NCI-H460 (cell line): ENCODE data around the gene ELOVL3. TPM values are rescaled to one million over a fixed set of nuclear protein-coding genes. Genes with fewer than 3 reads are reported as not detected.
A peak's percentile ranks its signal among the peaks of the same experiment; 100 is the strongest.
"Not testable (repeated sequence)": the region's sequence is repeated elsewhere in the genome, so short reads cannot be mapped to it uniquely, and the experiment has no call there.

Source experiments
- DNase-seq: peaks from one replicate; pipeline ENCODE4 v3.0.0-alpha.2; 2016; ENCODE audit warnings: low read depth; ENCODE audit errors: extremely low read depth
- polyA plus RNA-seq: library from polyadenylated mRNA; depleted of rRNA; stranded (reverse); fragments of >200 nt; gene quantifications from 2 replicates; pipeline ENCODE4 v1.2.3, GENCODE V29; 2014; cell fraction: nucleus; rRNA removed
- total RNA-seq: library from RNA; depleted of rRNA; stranded (reverse); fragments of >200 nt; shearing (Covaris generic); gene quantifications from 2 replicates; pipeline ENCODE4 v1.2.3, GENCODE V29; 2014; rRNA removed

The ELOVL3 gene, protein sequence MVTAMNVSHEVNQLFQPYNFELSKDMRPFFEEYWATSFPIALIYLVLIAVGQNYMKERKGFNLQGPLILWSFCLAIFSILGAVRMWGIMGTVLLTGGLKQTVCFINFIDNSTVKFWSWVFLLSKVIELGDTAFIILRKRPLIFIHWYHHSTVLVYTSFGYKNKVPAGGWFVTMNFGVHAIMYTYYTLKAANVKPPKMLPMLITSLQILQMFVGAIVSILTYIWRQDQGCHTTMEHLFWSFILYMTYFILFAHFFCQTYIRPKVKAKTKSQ
- total RNA-seq = 0.20 TPM in 1 of 2 replicates, not detected in the other
- polyA plus RNA-seq = 0.42 TPM in 1 of 2 replicates, not detected in the other

DNA sequence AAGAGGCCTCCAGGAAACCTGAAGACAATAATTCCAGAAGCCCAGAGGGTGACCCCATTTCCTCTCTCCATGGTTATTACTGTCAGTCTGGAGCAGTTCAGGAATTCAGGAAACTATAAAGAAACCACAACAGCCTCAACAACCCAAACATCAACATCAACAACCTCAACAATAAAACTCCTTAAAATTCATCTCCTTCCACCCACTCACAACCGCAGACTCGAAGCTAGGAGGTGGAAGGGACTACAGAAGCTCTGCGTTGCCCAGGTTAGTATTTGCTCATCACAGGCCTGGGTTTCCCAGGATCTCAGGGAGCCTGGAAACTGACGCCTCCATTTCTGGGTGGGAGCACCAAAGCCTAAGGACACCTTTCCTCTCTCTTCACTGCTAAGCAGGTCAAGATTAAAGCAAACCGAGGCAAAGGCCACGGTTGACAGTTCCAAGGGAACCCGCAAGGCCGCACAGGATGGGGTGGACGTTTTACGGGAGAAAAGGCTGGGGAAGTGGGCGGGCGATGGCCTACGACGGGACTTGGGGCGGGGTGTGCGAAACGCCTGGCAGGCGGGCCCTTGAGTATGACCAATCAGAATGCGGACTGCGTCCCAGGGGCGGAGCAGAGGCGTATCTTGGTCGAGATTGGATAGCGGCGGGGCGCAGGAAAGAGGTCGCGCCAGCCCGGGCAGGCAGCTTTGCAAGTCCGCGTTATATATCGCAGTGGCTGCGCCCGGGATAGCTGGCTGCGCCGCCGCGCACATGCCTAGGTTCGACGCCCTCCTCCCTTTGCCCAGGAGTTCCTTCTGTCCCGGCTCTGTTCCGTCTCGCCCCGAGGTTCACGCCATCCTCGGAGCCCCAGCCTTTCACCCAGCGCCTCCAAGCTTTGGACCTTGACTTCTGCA lies at the start of gene ELOVL3:
ELOVL3 (plus strand) TSS at position 654 of the 896 bp plus-strand sequence. CDS start 250 bp downstream, outside the sequence.
- DNase-seq = peak; percentile 90

DNA sequence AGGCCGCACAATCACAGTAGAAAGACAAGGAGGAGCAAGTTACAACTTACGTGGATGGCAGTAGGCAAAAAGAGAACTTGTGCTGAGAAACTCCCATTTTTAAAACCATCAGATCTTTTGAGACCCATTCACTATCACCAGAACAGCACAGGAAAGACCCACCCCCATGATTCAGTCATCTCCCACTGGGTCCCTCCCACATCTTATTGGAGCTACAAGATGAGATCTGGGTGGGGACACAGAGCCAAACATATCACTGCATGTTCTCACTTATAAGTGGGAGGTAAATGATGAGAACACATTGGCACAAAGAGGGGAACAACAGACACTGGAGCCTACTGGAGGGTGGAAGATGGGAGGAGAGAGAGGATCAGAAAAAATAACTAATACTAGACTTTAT lies 41.5 kb upstream of the ELOVL3 start:
- no peak for DNase-seq

DNA sequence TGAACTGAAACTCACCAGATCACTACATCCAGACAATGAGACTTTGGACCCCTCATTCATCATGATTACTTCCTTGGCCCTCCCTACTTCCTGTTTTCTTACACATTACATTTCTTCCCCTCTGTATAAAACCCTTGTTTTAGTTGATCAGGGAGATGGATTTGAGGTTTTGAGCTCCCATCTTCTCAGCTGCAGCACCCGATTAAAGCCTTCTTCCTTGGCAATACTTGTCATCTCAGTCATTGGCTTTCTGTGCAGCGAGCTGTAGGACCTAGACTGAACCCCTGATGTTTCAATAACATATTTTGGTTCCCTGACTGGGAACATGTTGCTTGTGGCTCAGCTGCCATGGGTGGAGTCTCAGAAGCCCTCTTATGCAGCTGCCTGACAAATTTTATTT lies 40.8 kb upstream of the ELOVL3 start:
- no peak for DNase-seq

DNA sequence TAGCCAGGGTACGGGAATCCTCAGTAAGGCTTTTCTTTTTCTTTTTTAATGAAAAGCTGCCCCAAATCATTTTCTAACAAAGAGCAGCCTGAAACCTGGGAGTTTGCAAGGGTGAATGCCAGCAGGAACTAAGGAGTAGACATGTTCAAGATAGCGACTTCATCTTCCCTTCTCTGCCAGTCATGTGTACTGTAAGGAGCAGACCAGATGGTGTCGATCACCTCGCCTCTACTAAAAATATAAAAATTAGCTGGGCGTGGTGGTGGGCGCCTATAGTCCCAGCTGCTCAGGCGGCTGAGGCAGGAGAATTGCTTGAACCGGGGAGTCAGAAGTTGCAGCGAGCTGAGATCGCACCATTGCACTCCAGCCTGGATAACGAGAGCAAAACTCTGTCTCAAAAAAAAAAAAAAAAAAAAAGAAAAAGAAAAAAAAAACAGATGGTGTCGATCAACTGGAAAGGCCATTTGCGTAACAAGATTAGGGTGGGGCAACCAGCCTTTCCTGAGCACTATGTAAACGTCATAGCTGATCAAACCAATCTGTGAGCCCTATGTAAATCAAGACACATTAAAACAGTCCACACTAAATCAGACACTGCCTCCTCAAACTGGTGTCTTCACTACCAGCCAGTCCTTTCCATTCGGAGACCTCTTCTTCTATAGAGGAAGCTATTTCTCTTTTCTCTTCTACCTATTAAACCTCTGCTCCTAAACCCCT lies 40.1 kb upstream of the ELOVL3 start:
- DNase-seq = no peak

DNA sequence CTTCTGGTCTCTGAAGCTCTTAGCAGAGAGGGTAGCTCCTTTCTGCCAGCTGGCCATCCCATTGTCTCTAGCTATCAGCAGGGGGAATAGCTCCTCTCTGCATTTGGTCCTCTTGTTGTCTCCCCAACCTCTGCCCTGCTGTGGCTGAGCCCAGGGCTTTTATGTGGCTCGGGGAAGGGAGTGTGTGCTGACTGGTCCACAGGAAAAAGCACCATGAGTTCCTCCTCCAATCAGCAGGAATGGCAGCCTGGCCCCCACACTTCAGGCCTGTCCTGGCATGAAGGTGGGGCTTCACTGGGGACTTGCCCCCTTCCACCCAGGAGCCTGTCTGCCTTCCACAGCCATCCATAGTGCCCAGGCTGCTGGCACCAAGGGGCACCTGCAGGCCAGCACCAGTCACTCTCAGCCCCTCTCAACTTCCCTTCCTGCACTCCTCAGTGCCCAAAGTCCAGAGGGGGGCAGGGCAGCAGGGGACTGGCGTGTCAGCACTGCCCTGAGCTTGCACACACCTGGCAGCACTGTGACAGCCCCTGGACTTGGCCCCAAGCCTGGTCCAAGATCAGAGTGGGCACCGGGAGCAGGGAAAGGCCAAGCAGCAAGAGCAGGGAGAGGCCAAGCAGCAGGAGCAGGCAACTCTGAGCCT lies 37.7 kb upstream of the ELOVL3 start:
- no peak for DNase-seq

DNA sequence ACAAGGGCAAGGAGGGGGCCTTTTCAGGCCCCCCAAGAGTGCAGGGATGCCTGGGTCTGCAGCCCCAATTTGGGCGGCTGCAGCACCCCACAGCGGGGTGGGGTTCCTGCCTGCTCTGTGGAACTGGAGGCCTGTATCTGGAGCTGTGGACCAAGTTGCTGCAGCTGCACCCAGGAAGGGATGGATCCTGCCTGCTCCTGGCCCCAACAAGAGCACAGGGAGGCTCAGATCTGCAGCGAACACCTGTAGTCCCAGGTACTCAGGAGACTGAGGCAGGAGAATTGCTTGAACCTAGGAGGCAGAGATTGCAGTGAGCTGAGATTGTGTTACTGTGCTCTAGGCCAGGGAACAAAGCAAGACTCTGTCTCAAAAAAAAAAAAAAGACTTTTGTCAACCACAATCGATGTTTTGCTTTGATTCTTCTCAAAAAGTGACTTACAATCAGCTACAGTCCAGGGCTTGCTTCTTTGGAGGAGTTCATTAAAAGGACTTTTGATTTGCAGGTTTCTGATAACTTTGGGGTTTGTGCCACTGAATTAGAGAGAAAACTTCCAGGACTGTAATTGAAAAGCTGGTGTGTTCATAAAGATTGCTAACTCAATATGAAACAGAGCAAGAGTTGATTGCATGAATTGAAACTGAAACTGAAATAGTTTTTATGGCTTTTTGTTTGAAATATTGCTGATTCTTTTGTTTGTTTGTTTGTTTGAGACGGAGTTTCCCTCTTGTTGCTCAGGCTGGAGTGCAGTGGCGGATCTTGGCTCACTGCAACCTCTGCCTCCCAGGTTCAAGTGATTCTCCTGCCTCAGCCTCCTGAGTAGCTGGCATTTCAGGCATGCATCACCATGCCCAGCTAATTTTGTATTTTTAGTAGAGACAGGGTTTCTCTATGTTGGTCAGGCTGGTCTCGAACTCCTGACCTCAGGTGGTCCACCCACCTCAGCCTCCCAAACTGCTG lies 36.9 kb upstream of the ELOVL3 start:
- not testable (repeated sequence) for DNase-seq

DNA sequence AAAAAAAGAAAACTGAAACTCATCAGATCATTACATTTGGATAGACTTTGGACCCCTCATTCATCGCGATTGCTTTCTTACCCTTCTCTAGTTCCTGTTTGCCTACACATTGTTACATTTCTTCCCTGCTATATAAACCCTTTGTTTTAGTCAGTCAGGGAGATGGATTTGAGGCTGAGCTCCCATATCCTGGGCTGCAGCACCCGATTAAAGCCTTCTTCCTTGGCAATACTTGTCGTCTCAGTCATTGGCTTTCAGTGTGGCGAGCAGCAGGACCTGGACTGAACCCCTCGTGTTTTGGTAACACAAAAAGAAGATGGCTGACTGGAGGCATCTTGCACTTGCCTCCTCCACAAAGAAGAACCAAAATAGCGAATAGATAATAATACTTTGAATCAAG lies 34.1 kb upstream of the ELOVL3 start:
- no peak for DNase-seq

DNA sequence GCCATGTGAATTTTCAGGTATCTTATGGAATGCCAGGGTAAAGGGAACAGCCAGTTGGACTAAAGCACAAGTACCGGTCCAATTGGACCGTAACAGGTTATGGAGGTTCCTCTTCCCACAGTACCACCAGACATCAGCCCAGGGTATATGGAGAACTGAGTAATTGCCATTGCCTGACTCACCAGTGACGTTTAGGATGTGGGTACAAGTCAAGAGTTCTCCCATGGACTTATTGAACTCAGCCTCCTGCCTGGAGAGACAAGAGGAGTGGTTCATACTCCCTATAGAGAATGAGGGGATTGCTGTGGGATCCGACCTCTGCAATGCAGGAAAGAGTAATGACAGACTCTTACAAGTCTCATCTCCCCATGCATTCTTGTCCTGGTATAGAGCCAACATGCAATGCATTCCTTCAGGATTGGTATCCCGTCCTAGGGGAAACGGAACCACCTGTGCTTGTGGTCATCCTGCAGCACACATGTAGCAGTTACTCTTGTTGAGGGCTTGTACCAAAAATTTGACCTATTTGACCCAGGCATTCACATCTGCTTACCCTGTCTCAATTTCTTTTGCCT lies 30.7 kb upstream of the ELOVL3 start:
- DNase-seq = no peak

DNA sequence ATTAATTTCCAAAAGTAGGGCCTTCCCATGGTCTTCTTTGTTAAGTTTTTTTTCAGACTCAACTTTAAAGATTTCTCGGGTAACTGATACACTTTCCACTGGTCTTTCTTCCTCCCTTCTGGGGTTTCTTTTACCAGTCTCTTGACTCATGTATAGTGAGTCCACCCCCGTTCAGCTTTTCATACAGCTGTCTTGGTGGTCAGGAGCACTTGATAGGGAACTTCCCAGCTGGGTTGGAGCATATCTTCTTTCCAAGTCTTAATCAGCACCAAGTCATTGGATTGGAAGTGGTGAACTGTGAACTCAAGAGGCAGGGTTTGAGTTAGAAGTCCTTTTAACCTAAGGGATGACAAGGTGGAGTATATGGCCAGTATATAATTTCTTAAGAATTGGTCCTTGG lies 29.2 kb upstream of the ELOVL3 start:
- no peak for DNase-seq

DNA sequence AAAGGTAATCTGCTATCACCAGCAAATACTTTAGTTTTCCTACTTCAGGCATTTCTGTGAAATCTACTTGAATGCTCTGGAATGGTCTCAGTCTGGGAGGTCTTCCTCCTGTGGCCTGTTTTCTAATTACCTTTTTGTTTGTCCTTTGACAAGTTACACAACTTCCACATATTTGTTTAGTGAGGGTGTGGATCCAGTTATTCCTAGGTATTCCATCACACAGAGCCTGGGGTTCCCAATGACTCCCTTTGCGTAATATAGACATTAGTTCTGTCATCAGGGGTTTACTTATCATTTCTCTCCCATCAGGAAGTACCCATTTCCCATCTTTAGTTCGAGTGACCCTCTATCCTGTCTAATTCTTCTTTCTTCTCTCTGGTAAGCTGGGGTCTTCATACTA lies 28.1 kb upstream of the ELOVL3 start:
- DNase-seq = no peak

DNA sequence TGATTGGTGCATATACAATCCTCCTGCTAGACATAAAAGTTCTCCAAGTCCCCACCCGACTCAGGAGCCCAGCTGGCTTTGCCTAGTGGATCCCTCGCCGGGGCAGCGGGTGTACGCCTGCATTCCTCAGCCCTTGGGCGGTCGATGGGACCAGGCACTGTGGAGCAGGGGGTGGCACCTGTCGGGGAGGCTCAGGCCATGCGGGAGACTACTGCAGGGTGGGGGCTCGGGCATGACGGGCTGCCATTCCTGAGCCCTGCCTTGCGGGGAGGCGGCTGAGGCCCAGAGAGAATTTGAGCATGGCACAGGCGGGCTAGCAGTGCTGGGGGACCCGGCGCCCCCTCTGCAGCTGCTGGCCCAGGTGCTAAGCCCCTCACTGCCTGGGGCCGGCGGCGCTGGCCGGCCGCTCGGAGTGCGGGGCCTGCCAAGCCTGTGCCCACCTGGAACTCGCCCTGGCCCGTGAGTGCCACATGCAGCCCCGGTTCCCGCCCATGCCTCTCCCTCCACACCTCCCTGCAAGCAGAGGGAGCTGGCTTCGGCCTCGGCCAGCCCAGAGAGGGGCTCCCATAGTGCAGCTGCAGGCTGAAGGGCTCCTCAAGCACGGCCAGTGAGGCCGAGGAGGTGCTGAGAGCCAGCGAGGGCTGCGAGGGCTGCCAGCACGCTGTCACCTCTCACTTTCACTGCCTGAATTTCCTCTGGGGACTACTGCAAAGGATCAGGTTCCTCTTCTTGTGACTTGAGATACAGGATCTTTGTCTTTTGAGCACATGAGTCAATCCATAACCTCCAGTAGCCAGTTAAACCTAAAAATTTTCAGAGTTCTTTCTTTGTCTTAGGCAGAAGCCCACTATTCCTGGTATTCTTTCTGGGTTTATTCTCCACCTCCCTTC lies 25.1 kb upstream of the ELOVL3 start:
- DNase-seq = no peak

DNA sequence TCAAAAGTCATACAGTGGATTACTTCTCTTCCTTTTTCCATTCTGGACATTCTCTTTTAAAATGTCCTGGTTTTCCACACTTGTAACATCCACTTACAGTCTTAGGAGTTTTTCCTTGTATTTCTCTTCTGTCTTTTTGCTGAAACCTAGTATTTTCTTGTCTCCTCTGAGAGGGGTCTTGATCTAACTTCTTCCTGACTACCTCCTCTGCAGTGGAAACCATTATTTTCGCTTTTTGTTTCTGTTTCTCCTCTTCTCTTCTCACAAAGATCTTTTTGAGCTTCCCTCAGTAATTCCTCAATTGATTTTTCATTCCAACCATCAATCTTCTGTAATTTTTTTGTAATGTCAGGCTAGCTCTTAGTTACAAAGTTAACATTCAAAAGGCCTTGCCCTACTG lies 23.7 kb upstream of the ELOVL3 start:
- DNase-seq = no peak

DNA sequence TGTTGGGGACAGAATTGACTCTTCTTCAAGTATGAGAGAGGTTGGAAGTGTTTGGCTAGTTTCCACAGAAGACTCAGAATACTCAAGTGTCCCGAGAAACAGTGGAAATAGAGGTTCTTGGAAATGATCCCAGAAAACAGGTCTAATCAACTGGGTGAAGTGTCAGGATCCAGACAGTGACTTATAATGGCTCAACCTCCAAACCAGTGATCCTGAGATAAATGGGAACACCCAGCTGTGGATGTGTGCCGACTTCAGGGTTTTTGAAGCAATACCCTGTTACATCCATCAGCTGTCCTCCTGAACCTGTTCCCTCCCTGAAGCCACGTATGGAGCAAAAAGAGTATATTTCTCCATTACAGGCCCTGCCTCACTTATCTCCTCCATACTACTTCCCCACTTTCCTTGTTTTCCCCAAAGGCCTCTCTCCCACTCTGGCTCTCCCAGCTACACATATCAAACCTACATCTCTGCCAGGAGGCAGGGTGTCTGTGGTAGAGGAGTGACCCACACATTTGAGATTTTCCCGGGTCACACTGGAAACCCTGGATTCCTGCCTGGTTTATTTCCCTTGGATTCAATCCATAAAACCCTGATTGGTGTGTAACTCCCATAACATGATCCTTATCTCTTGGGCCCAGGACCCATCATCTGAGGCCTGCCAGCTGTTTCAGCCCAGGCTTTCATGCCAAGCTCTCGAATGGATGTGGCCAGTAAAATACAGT lies 17.6 kb upstream of the ELOVL3 start:
- no peak for DNase-seq

DNA sequence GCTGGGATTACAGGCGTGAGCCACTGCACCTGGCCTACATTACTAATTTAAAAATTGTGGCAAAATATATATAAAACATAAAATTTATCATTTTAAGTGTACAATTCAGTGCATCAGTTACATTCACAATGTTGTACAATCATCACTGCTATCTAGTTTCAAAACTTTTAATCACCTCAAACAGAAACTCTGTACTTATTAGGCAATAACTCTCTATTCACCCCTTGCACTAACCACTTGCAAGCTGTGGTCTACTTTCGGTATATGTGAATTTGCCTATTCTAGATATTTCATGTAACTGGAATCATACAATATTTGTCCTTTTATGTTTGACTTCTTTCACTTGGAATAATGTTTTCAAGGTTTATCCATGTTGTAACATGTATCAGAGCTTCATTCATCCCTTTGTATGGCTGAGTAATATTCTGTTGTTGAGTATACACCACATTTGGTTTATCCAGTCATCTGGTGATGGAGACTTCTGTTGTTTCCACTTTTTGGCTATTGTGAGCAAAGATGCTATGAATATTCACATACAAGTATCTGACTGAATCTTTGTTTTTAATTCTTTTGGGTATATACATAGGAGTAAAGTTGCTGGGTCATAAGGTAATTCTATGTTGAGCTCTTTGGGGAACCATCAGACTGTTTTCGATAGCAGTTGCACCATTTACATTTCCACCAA lies 14.3 kb upstream of the ELOVL3 start:
- DNase-seq = no peak

DNA sequence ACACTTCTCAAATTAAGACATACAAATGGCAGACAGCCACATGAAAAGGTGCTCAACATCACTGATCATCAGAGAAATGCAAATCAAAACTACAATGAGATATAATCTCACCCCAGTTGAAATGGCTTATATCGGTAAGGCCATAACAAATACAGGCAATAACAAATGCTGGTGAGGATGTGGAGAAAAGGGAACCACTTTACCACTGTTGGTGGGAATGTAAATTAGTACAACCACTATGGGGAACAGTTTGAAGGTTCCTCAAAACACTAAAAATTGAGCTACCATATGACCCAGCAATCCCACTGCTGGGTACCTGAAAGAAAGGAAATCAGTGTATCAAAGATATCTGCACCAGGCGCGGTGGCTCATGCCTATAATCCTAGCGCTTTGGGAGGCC lies 12.5 kb upstream of the ELOVL3 start:
- DNase-seq = not testable (repeated sequence)

DNA sequence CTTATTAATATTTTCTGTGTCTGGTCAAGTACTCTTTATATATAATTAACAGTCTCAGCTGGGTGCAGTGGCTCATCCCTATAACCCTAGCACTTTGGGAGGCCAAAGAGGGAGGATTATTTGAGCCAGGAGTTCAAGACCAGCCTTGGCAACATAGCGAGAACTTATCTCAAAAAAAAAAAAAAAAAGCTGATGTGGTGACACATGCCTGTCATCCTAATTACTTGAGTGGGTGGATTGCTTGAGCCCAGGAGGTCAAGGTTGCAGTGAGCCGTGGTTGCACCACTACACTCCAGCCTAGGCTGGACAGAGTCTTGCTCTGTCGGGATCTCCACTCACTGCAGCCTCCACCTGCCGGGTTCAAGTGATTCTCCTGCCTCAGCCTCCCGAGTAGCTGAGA lies 6.7 kb upstream of the ELOVL3 start:
- no peak for DNase-seq

DNA sequence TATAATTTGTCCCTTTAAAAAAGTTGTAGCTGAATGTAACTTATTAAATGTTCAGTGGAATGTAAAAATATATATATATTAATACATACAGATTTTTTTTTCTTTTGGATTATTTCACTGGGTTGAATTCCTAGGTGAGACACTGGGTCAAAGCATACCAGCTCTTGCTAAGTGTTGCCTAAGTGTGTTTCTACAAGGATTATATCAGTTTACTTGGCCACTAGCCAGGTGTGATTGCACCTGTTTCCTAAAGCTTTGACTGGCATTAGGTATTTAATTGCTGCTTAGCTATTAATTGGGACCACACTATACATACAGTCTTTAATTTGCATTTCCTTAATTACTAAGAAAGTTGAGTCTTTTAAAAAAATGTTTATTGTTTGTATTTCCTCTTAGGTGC lies 5.5 kb upstream of the ELOVL3 start:
- DNase-seq = no peak
